Hepatocyte (in vitro differentiated cells): ENCODE data around the gene DAP3.

Source experiments
- CTCF ChIP-seq: fragments of 200-600 bp; sonication (generic); IDR thresholded peaks from 2 replicates; pipeline ENCODE4 v1.5.1; 2016; ENCODE audit warnings: antibody characterized with exemption, mild to moderate bottlenecking; ENCODE audit not compliant: poor library complexity
- EZH2phosphoT487 ChIP-seq: fragments of 200-600 bp; sonication (generic); IDR thresholded peaks from one replicate; pipeline ENCODE4 v1.6.1; 2018; ENCODE audit warnings: antibody characterized with exemption, mild to moderate bottlenecking, low read depth, moderate library complexity; ENCODE audit not compliant: unreplicated experiment, severe bottlenecking

GRCh38 chr1:155697046-155697445 is 8.2 kb downstream of the DAP3 start:
- TF ChIP-seq CTCF (no peak), EZH2phosphoT487 (no peak)
